Esophagus mucosa (tissue), 1 donor: ENCODE measurements around the gene ALG12. TPM values are rescaled to one million over a fixed set of nuclear protein-coding genes. Genes with fewer than 3 reads are reported as not detected.

ENCODE experiments used
- ATAC-seq: fragments of 200-7000 bp; cut with Tn5 transposase; one replicate; pipeline ENCODE4 v1.9.1; 2020
- total RNA-seq: library from RNA; stranded (reverse); gene quantifications from one replicate; pipeline ENCODE4 v1.2.4, GENCODE V29; 2023
- donor health status: DM: yes; HTN: yes; CAD: no.

The ALG12 gene
- total RNA-seq, 1 donor from 2014 or later: 10.1 TPM

DNA sequence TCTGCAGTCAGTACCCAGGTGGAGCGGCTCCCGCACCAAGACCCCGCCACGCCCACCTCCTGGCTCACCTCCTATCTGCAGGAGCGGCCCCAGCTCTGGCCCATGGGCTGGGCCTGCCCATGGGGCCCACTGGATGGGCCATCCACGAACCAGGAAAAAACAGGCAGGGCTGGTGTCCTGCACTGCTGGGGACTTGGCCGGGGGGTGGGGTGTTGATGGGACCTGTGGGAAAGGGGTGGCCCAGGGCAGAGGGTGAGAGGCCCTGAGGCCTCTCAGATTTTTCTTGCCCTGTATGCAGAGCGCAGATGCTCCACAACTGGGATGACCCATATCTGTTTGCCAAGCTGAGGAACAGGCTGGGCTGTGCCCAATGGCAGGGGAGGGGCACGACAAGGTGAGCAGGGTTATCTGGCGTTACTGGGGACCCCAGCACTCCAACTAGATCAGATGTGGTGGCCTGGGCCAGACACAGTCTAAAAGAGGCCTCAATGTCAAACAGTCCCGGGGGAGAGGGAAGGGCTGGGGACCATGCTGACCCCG, 39.7 kb upstream of the ALG12 start:
- ATAC-seq: no peak

GRCh38 chr22:49956914-49957825, 38.9 kb upstream of the ALG12 start:
- ATAC-seq: no peak

DNA sequence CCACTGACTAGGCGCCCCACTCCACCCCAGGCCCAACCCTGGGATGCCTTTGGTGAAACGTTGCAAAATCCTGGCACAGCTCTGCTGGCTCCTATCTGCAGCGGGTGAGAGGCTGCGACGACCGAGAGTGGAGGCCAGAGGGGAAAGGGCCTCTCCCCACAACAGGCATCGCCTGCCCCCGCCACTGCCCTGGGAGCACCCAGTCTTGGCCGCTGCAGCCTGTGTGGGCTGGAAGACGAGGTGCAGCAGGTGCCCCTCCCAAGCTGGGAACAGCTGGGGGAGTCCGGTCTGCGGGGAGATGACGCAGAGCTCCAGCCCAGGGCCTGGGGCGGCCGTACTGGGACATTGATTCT, 38.2 kb upstream of the ALG12 start:
- ATAC-seq: no peak

DNA sequence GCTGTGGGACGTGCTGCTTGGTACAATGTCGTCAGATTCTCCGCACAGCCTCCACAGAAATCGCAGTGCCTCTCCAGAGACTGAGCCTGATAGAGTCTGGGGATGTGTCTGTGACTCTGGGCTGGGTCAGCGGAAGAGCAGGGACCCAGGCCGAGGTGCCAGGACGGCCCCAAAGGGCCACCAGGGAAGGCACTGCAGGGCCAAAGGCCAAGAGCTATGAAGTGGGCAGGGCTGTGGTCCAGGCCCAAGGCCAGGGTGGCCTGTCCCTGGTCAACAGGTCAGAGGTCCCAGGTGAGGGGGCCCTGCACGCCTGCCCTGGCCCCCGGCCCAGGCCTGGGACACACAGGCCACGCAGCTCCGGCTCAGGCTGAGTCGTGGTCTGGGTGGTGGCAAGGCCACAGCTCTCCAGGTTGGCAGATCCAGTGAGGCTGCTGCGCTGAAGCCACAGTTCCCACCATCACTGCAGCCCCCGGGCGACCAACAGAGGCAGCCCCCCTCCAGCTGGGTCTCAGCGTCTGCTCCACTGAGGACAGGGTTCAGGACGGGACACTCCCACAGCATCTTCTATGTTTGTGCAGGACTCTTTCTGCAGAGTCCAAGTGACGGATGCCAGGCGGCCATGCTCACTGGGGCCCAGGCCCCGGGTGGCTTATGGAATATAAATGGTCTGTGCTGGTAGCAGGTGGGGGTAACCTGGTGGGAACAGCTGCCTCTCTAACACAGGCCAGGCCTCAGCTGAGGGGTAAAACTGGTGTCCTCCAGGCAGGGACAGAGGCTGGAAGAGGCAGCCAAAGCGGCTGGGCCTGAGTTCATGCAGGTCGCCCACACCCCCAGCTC, 37.6 kb upstream of the ALG12 start:
- ATAC-seq: no peak

GRCh38 chr22:49954991-49955580, 36.8 kb upstream of the ALG12 start:
- no peak for ATAC-seq

- no peak for ATAC-seq
These were observed 36.1 kb upstream of the ALG12 start for GRCh38 chr22:49954354-49954753.

DNA sequence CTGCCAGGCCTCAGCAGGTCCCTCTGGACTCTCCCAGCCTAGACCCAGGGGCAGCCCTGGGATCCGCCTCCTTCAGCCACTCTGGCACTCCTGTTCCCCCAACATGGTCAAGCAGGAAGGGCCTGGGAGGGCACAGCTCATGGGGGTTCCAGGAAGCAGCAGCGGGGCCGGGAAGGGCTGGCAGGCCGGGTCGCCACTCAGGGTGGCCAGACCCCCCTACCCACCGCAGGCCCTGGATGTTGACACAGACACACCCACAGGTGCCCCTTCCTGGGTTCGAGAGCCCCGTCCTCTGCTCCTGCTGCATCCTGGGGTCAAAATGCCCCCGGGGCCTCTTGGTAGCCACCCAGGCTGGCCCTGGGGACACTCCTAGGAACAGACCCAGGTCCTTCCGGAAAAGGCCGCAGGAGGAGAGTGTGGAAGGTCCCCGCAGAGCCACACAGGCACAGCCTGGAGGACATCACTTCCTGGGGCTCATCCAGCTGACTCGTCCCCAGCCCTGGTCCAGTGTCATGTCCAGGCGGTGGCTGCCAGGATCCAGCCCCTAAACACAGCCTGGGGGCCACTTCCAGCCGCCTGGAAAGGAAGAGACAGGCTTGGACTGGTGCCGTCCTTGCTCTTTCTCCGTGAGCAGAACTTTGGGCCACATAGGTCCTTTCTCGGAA, 35.6 kb upstream of the ALG12 start:
- no peak for ATAC-seq

DNA sequence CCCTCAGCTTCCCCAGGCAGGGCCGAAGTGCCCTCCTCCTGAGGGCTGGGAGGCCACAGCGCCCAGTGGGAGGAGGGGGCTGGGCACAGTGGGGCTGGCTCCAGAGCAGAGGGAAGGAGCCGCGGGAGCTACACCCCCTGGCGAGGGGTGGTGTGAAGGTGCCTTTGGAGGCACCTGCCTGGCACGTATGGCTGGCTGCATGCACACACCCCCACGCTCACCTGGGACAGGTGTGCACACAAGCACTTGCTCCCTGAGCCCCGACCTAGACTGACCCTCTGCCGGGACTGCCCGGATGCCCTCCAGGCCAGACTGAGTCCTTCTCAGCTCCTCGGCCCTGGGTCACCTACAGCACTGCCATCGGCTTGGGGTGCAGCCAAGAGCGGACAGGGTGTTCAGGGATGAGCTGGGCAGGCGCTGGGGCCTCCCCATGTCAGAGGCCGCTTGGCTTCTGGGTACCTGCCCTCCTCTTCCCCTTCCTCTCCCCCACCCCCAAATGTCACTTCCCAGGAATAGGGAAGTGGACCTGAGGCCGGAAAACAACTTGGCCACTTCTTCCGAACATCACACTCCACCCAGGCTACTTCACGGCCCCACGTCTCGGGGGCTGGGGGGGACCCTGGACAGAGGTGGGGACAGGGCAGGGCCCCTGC, 34.9 kb upstream of the ALG12 start:
- ATAC-seq: no peak

- no peak for ATAC-seq
These were observed 34.0 kb upstream of the ALG12 start for GRCh38 chr22:49951986-49952896.

DNA sequence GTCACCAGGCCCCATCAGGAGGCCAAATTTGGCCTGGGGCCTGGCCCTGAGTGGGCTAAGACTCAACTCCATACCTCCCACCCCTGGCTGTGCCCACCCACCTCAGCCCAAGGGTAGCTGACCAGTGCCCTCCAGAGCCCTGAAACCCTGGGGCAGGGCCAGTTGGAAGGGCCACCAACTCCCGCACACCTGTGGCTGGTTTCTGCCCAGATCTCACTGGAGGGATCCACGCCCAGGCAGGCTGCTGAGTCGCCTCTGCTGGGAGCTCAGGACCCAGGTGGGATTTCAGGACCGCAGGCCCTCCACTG, 33.4 kb upstream of the ALG12 start:
- ATAC-seq: no peak

DNA sequence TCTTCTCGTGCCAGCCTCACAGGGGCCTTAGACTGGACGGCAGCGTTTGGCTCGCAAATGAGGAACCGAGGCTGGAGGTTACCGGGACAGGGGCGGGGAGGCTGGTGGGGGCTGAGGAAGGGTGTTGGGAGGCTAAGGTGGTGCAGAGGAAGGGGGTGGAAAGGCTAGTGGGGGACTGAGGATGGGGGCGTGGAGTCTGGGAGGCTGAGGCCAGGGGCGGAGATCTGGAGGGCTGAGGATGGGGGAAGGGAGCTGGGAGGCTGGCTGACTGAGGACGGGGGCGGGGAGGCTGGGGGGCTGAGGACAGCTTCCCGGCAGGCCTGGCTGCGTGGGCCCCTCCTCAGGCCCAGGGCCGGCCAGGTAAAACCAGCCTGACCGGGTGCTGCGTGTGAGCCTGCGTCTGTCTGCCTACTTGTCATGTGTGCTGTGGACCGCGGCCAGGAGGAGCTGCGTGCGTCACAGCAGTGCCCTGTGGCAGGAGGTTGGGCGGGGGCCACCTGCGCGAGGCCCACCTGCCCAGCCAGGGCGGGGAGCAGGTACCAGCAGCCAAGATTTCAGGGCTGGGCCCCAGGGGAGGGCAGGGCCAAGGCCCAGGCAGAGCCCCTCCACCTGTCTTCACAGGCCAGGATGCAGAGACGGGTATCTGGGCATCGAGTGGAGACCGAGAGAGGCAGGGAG, 32.9 kb upstream of the ALG12 start:
- peak; percentile 76 for ATAC-seq

GRCh38 chr22:49950396-49950994, 32.3 kb upstream of the ALG12 start:
- ATAC-seq: no peak

DNA sequence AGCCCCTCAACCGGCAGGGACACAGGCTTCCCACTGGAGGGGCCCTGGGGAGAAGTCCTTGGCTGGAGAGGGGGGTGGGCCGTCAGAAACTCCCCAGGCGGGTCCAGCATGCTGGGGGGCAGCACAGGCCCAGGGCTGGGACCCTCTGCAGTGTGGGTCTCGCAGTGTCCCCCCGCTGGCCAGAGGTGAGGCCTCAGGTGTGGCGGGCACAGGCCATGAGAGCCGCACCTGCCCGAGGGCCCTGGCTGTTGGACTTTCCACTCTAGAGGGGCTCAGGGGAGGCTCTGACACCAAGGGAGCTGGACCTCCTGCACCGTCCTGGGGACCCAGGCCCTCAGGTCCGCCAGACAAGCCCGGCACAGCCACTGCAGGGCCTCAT, 31.7 kb upstream of the ALG12 start:
- ATAC-seq: no peak

- peak; percentile 69 for ATAC-seq
These were observed 31.0 kb upstream of the ALG12 start for GRCh38 chr22:49948958-49949913.

DNA sequence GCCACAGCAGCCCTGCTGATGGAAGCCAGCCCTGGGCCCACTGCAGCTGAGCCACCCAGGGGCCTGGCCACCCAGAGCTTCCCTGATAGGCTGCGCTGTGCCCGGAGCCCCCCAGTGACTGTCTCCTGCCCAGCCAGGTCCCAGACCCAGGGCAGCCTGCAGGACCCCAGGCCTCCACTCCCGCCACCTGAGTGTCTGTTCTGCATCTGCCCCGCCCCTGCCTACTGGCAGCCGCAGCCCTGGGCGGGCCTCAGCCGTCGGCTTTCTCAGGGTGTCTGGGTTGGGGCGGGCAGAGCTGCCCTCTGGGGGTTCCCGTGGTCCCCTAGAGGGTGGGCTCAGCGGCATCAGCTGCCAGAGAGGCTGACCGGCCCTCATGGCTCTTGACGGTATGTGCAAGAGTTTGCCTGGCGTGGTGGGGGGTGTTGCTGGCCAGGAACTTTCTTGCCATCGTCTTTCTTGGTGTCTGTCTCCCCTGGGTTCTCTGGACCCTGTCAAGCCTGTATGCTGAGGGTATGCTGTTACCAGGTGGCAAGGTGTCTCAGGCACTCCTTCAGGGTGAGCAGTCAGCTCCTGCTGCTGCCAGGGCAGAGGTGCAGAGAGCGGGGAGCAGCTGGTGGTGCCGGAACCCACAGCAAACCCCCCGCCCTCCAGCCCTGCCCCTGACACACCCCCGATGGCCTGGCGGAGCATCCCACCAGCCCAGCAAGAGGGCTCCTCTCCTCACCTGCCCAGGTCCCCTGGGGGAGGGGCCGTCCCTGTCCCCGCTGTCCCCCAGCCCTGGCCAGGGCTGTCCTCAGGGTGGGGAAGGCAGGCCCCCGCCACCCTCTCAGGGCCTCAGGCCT, 30.1 kb upstream of the ALG12 start:
- peak; percentile 11 for ATAC-seq

- ATAC-seq: no peak
These were observed 29.0 kb upstream of the ALG12 start for GRCh38 chr22:49947296-49947622.

DNA sequence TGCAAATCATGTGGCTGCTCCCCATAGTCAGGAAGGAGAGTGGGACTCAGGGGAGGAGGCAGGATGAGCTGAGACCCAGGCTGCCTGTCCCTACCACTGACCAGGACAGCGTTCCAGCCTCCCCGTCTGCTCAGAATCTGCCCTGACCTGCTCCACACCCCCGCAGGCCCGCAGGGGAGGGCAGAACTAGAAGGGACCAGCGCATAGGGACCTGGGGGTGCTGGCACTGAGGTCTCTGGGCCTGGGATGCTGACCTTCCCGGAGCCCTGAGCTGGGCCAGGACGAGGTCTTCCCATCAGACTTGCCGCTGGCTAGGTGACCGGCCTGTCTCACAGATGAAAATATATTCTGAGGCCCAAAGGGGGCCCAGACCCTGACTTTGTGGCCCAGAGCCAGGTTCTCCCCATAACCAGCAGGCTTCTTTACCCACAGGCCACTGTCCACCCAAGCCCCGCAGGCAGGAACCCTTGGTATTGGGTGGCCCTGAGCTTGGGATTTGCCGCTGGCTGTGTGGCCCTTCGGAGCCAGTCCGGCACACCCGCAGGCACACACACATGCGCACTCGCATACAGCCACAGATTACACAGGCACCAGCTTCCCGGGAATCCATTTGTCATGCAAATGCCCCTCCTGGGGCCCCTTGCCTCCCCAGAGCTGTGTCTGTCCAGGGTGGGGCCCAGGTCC, 28.5 kb upstream of the ALG12 start:
- ATAC-seq: no peak
